Left forelimb (tissue), 1 donor: ENCODE results near the gene HNRNPC.
"Not testable (repeated sequence)": the region's sequence is repeated elsewhere in the genome, so short reads cannot be mapped to it uniquely, and the experiment has no call there.

ENCODE experiments used
- DNase-seq: peaks from one replicate; pipeline ENCODE4 v3.0.0-alpha.2; 2018; ENCODE audit warnings: low spot score

The HNRNPC gene

GRCh38 chr14:21269252-21270046 is at the start of gene HNRNPC:
Gene HNRNPC, minus strand, starts transcription at chr14:21269442. Its CDS starts 35,249 bp downstream, at chr14:21234193.
- peak; percentile 100 for DNase-seq

- DNase-seq = no peak
Observed at GRCh38 chr14:21317398-21317797, 48.2 kb upstream of the HNRNPC start.

GRCh38 chr14:21313512-21313911 is 44.3 kb upstream of the HNRNPC start:
- DNase-seq = no peak

- DNase-seq = no peak
Observed at GRCh38 chr14:21311614-21312013, 42.4 kb upstream of the HNRNPC start.

GRCh38 chr14:21309956-21310355 is 40.7 kb upstream of the HNRNPC start:
- no peak for DNase-seq

- no peak for DNase-seq
Observed at GRCh38 chr14:21309238-21309636, 40.0 kb upstream of the HNRNPC start.

- DNase-seq = no peak
Observed at GRCh38 chr14:21308479-21309237, 39.4 kb upstream of the HNRNPC start.

- no peak for DNase-seq
Observed at GRCh38 chr14:21308132-21308478, 38.9 kb upstream of the HNRNPC start.

- DNase-seq = no peak
Observed at GRCh38 chr14:21307637-21308036, 38.4 kb upstream of the HNRNPC start.

- DNase-seq = not testable (repeated sequence)
Observed at GRCh38 chr14:21302836-21303140, 33.5 kb upstream of the HNRNPC start.

GRCh38 chr14:21302013-21302835 is 33.0 kb upstream of the HNRNPC start:
- DNase-seq = no peak

GRCh38 chr14:21300892-21301291 is 31.6 kb upstream of the HNRNPC start:
- no peak for DNase-seq

GRCh38 chr14:21299562-21300130 is 30.4 kb upstream of the HNRNPC start:
- no peak for DNase-seq

- no peak for DNase-seq
Observed at GRCh38 chr14:21298358-21298757, 29.1 kb upstream of the HNRNPC start.

- DNase-seq = not testable (repeated sequence)
Observed at GRCh38 chr14:21294026-21294425, 24.8 kb upstream of the HNRNPC start.

GRCh38 chr14:21287168-21287567 is 17.9 kb upstream of the HNRNPC start:
- no peak for DNase-seq

- DNase-seq = not testable (repeated sequence)
Observed at GRCh38 chr14:21286516-21286915, 17.3 kb upstream of the HNRNPC start.

GRCh38 chr14:21281917-21282316 is 12.7 kb upstream of the HNRNPC start:
- DNase-seq = not testable (repeated sequence)

- no peak for DNase-seq
Observed at GRCh38 chr14:21279783-21280182, 10.5 kb upstream of the HNRNPC start, which contains the start of gene RPGRIP1. Gene RPGRIP1, plus strand, starts transcription at chr14:21280083. Its CDS starts 7,894 bp downstream, at chr14:21287977.

- no peak for DNase-seq
Observed at GRCh38 chr14:21278632-21279031, 9.4 kb upstream of the HNRNPC start.

- DNase-seq = no peak
Observed at GRCh38 chr14:21275261-21275858, 6.1 kb upstream of the HNRNPC start.

- DNase-seq = not testable (repeated sequence)
Observed at GRCh38 chr14:21272661-21273060, 3.4 kb upstream of the HNRNPC start.
